ENCODE data around the gene CARD11. TPM values are rescaled to one million over a fixed set of nuclear protein-coding genes. Genes with fewer than 3 reads are reported as not detected.

CARD11 gene
- polyA plus RNA-seq, 1 donor from 2014 or later: not detected

DNA sequence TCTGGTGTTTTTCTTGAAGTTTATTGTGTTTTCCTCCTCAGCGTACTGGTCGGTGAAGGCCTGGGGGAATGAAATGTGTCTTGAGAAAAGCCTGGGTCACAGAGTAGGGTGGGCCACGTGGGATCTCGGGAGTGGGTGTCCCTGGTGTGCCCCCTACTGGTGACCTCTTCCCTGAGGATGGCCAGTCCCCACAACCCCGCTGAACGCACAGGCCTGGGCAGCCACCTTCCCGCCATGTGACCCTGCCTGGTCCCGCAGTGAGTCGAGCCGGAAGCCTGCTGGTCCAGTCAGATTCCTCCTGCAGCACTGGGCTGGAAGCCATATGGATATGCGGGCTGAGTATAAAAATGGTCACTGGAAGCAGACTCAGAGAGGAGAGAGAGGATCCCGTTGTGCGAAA is 146.6 kb downstream of the CARD11 start:
- no peak overlapping the region for H2AFZ ChIP-seq (ENCODE audit: low read depth, low read length)
- no peak for TF ChIP-seq SMC3 (conservative IDR thresholded peaks at IDR 0.05; ENCODE audit: poor library complexity)
- no peak for TF ChIP-seq POLR2AphosphoS5 (IDR thresholded peaks at IDR 0.05)
- no peak for TF ChIP-seq TAF1 (IDR thresholded peaks at IDR 0.05; ENCODE audit: low read depth)
- TF ChIP-seq EZH2 (IDR thresholded peaks at IDR 0.05; ENCODE audit: borderline replicate concordance, insufficient read depth, low read length, poor library complexity, severe bottlenecking): no peak
- no peak for TF ChIP-seq MXI1 (conservative IDR thresholded peaks at IDR 0.05; ENCODE audit: poor library complexity, severe bottlenecking)
- TF ChIP-seq RAD21 (conservative IDR thresholded peaks at IDR 0.05): no peak
- TF ChIP-seq, protein P1, sequence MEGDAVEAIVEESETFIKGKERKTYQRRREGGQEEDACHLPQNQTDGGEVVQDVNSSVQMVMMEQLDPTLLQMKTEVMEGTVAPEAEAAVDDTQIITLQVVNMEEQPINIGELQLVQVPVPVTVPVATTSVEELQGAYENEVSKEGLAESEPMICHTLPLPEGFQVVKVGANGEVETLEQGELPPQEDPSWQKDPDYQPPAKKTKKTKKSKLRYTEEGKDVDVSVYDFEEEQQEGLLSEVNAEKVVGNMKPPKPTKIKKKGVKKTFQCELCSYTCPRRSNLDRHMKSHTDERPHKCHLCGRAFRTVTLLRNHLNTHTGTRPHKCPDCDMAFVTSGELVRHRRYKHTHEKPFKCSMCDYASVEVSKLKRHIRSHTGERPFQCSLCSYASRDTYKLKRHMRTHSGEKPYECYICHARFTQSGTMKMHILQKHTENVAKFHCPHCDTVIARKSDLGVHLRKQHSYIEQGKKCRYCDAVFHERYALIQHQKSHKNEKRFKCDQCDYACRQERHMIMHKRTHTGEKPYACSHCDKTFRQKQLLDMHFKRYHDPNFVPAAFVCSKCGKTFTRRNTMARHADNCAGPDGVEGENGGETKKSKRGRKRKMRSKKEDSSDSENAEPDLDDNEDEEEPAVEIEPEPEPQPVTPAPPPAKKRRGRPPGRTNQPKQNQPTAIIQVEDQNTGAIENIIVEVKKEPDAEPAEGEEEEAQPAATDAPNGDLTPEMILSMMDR (IDR thresholded peaks at IDR 0.05; ENCODE audit: poor library complexity, severe bottlenecking): no peak
- TF ChIP-seq, protein P2, sequence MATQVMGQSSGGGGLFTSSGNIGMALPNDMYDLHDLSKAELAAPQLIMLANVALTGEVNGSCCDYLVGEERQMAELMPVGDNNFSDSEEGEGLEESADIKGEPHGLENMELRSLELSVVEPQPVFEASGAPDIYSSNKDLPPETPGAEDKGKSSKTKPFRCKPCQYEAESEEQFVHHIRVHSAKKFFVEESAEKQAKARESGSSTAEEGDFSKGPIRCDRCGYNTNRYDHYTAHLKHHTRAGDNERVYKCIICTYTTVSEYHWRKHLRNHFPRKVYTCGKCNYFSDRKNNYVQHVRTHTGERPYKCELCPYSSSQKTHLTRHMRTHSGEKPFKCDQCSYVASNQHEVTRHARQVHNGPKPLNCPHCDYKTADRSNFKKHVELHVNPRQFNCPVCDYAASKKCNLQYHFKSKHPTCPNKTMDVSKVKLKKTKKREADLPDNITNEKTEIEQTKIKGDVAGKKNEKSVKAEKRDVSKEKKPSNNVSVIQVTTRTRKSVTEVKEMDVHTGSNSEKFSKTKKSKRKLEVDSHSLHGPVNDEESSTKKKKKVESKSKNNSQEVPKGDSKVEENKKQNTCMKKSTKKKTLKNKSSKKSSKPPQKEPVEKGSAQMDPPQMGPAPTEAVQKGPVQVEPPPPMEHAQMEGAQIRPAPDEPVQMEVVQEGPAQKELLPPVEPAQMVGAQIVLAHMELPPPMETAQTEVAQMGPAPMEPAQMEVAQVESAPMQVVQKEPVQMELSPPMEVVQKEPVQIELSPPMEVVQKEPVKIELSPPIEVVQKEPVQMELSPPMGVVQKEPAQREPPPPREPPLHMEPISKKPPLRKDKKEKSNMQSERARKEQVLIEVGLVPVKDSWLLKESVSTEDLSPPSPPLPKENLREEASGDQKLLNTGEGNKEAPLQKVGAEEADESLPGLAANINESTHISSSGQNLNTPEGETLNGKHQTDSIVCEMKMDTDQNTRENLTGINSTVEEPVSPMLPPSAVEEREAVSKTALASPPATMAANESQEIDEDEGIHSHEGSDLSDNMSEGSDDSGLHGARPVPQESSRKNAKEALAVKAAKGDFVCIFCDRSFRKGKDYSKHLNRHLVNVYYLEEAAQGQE (IDR thresholded peaks at IDR 0.05; ENCODE audit: borderline replicate concordance): no peak
- no peak for TF ChIP-seq EP300 (conservative IDR thresholded peaks at IDR 0.05; ENCODE audit: poor library complexity, severe bottlenecking)

DNA sequence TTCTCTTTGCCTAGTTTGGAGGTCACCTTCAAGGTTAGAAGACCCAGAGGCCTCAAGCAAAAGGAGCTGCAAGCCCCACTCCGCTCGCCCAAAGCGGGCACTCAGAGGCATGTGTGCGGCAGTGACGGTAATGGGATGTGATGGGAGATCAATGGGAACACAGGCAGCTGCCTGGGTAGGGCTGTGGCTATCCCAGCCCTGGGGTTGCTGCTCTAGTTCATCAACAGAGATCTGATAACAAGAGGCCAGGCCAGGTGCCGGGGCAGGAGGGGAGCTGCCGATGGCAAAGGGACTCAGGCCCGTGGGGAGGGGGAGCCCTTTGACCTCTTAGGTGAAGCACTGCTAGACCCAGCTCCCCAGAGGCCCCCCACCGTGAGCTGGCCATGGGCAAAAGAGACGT is 147.5 kb downstream of the CARD11 start:
- H2AFZ ChIP-seq (ENCODE audit: low read depth, low read length): no peak overlapping the region
- no peak overlapping the region for H3K27ac ChIP-seq (ENCODE audit: low read length)
- H3K9ac ChIP-seq (ENCODE audit: low read length): no peak overlapping the region
- H3K9me3 ChIP-seq (ENCODE audit: low read length): no peaks in the 10 kb centered on the region
- H3K79me2 ChIP-seq (replicated peaks; ENCODE audit: insufficient read depth, low read length): no peaks in the 10 kb centered on the region
- H3K4me3 ChIP-seq (ENCODE audit: low read length): no peak overlapping the region
- no peaks in the 10 kb centered on the region for H3F3A ChIP-seq (ENCODE audit: insufficient read depth, low read length, poor library complexity, severe bottlenecking)
- H4K20me1 ChIP-seq (ENCODE audit: insufficient read depth): no peaks in the 10 kb centered on the region
- no peak overlapping the region for H3K4me2 ChIP-seq (ENCODE audit: low read length)
- H3K36me3 ChIP-seq (ENCODE audit: insufficient read depth, low read length): no peaks in the 10 kb centered on the region
- no peaks in the 10 kb centered on the region for H3K9me2 ChIP-seq (ENCODE audit: insufficient read depth, low read length)
- TF ChIP-seq RAD21 (conservative IDR thresholded peaks at IDR 0.05) (no peak), EP300 (conservative IDR thresholded peaks at IDR 0.05; ENCODE audit: poor library complexity, severe bottlenecking) (no peak), TAF1 (IDR thresholded peaks at IDR 0.05; ENCODE audit: low read depth) (no peak), EZH2 (IDR thresholded peaks at IDR 0.05; ENCODE audit: borderline replicate concordance, insufficient read depth, low read length, poor library complexity, severe bottlenecking) (no peak), SMC3 (conservative IDR thresholded peaks at IDR 0.05; ENCODE audit: poor library complexity) (no peak), POLR2AphosphoS5 (IDR thresholded peaks at IDR 0.05) (no peak)
- TF ChIP-seq, protein P2 (IDR thresholded peaks at IDR 0.05; ENCODE audit: borderline replicate concordance): no peak
- H3K27me3 ChIP-seq (ENCODE audit: insufficient read depth, low read depth, low read length): no peaks in the 10 kb centered on the region

More for the DNA sequence above, 146.6 kb downstream of the CARD11 start:
- Histone ChIP-seq H4K20me1 (ENCODE audit: insufficient read depth) (no peaks in the 10 kb centered on the region), H3K36me3 (ENCODE audit: insufficient read depth, low read length) (no peaks in the 10 kb centered on the region), H3K9me2 (ENCODE audit: insufficient read depth, low read length) (no peaks in the 10 kb centered on the region), H3K9ac (ENCODE audit: low read length) (no peak overlapping the region), H3K4me2 (ENCODE audit: low read length) (no peak overlapping the region), H3K9me3 (ENCODE audit: low read length) (no peaks in the 10 kb centered on the region), H3K27ac (ENCODE audit: low read length) (no peak overlapping the region), H3F3A (ENCODE audit: insufficient read depth, low read length, poor library complexity, severe bottlenecking) (no peaks in the 10 kb centered on the region), H3K4me3 (ENCODE audit: low read length) (no peak overlapping the region), H3K27me3 (ENCODE audit: insufficient read depth, low read depth, low read length) (no peaks in the 10 kb centered on the region), H3K79me2 (replicated peaks; ENCODE audit: insufficient read depth, low read length) (no peaks in the 10 kb centered on the region)
